ENCODE measurements around the gene BCL7B.
"Not testable (repeated sequence)": the region's sequence is repeated elsewhere in the genome, so short reads cannot be mapped to it uniquely, and the experiment has no call there.

The BCL7B gene

DNA sequence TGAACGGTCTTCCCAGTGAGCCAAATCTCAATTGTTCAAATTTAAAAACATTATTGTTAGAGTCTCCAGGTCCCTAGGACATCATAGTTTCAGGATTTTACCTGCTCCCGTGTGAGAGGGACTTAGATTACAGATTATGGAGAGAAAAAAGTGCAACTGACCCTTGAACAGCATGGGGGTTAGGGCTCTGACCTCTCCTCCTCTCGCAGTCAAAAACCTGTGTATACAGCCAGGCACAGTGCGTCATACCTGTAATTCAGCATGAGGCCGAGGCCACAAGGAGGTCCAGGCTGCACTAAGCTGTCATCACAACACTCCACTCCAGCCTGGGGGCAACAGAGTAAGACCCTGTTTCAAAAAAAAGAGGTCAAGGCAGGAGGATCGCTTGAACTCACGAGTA is 60.9 kb downstream of the BCL7B start:
- DNase-seq (ENCODE audit: low spot score) = no peak

DNA sequence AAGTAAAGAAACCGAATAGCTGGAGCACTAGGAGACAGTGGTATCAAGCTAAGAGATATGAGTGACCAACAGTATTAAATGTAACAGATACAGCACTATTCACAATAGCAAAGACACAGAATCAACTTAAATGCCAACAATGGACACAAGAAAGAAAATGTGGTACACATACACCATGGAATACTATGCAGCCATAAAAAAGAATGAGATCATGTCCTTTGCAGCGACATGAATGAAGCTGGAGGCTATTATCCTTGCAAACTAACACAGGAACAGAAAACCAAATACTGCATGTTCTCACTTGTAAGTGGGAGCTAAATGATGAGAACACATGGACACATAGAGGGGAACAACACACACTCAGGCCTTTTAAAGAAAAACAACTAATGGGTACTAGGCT is 62.0 kb downstream of the BCL7B start:
- DNase-seq (ENCODE audit: low spot score) = not testable (repeated sequence)

DNA sequence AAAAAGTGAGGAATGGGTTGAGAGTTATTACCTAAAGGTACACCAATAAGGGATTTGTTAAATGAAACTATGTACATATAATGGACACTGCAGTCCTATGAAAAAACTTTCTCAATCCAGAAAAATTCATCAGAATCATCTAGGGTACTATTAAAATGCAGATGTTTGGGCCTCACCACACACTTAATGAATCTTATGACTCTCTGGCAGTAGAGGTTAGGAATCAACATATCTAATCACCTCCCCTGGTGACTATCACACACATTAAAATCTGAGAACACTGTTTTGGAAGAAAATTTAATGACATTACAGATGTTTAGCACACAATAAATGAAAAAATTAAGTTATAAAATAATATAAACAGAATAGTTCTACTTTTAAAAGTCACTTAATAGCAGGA is 67.5 kb downstream of the BCL7B start:
- no peak for DNase-seq (ENCODE audit: low spot score)

DNA sequence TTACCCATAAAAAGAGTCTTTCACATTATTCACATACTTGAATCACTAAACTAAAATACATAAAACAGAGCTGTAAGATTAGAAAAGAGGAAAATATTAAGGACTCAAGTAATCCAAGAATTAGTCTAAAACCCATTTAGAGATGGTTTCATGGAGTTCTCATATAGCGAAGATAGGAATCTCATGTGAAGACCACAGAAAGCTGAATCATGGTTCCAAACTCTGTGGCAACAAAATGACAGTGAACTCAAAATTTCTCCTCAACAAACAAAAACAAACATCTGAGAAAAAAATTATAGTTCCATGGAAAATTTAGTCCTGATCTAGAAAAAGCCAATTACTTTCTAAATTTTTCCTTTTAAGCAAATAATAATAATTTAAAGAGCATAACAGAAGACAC is 70.0 kb downstream of the BCL7B start:
- no peak for DNase-seq (ENCODE audit: low spot score)

Data from AG08396 (cell line).